Measurements from ENCODE around the gene PTPRN2. TPM values are rescaled to one million over a fixed set of nuclear protein-coding genes. Genes with fewer than 3 reads are reported as not detected.

PTPRN2 gene
- total RNA-seq, 1 donor from 2014 or later = 2.4 TPM

DNA sequence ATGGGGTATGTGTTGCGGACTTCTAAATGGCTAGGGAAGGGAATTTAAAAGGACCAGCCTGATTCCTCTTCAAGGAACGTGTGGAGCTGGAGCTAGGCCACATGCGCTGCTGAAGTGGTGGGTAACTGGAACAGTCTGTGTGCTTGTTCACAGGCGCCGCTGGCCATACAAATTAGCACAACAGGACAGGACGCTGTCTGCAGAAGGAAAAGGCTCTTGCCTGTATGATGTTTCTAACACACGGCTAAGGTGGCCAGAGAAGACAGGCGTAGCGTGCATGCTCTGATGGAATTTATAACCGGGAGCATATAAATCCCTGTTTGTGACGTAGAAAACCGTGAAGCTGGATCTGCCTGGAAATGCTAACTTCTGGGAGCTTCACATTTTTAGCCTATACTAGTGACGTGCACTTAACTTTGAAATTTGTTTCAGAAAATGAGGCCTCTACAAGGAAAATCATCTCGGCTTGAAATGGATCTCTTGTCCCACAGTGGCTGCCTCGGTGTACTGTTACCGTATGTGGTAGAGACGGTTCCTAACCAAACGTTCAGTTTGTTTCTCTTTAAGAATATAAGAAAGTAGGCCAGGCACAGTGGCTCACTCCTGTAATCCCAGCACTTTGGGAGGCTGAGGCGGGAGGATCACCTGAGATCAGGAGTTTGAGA, 569.4 kb downstream of the PTPRN2 start:
- no peaks in the 10 kb centered on the region for H3K36me3 ChIP-seq (ENCODE audit: control insufficient read depth, insufficient read depth, low read length)
- H3K4me3 ChIP-seq (ENCODE audit: low read depth, low read length) = no peak overlapping the region
- DNase-seq (ENCODE audit: low read depth) = no peak
- TF ChIP-seq, protein P1, sequence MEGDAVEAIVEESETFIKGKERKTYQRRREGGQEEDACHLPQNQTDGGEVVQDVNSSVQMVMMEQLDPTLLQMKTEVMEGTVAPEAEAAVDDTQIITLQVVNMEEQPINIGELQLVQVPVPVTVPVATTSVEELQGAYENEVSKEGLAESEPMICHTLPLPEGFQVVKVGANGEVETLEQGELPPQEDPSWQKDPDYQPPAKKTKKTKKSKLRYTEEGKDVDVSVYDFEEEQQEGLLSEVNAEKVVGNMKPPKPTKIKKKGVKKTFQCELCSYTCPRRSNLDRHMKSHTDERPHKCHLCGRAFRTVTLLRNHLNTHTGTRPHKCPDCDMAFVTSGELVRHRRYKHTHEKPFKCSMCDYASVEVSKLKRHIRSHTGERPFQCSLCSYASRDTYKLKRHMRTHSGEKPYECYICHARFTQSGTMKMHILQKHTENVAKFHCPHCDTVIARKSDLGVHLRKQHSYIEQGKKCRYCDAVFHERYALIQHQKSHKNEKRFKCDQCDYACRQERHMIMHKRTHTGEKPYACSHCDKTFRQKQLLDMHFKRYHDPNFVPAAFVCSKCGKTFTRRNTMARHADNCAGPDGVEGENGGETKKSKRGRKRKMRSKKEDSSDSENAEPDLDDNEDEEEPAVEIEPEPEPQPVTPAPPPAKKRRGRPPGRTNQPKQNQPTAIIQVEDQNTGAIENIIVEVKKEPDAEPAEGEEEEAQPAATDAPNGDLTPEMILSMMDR (IDR thresholded peaks at IDR 0.05; ENCODE audit: insufficient read depth, low read length, poor library complexity, severe bottlenecking) = no peak
- H3K27me3 ChIP-seq (ENCODE audit: control insufficient read depth, insufficient read depth, low read length) = no peaks in the 10 kb centered on the region

DNA sequence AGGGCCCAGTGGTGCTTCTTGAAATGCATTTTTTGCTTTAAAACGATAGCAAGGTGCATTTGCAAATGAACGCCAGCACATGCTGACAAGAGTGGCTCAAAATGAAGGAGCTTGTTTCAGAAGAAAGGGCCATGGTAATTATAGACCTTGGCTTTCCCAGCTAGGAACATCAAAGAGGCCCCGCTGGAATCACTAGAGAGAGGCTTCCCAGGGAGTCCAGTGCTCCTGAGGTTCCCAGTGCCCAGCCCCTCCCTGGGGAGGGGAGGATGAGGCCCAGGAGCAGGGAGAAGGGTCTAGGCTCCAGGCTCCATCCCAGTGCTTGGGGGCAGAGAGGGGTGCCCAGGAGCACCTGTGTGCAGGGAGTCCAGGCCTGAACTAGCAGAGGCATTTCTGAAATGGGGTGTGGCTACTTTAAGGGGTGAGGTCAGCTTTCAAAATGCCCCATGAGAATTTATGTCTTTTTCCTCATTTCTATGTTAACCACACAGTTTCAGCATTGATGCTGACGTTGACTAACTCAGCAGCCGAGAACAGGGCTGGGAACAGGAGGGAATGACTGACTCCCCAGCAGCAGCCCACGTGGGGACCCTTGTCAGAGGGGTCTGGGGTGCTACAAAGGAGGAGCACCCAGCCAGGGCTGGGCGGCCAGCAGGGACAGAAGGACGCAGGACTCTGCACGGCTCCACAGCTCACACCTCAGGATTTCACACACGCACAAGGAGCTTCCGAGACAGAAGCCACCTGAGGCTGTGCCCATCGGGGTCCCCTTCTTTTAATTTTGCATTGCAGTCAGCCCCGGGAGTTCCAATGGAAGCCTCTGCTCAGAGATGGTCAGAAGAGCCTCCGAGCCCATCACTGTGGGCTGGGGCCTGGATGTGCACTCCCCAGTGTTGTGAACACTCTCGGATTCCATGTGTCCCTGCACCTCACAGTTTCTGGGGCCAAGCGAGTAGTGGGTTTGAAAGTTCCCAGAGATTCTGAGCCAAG, 570.2 kb downstream of the PTPRN2 start:
- H3K36me3 ChIP-seq (ENCODE audit: control insufficient read depth, insufficient read depth, low read length) = no peaks in the 10 kb centered on the region
- TF ChIP-seq, protein P1 (IDR thresholded peaks at IDR 0.05; ENCODE audit: insufficient read depth, low read length, poor library complexity, severe bottlenecking) = no peak
- no peaks in the 10 kb centered on the region for H3K27me3 ChIP-seq (ENCODE audit: control insufficient read depth, insufficient read depth, low read length)
- DNase-seq (ENCODE audit: low read depth) = no peak
- no peak overlapping the region for H3K4me3 ChIP-seq (ENCODE audit: low read depth, low read length)

DNA sequence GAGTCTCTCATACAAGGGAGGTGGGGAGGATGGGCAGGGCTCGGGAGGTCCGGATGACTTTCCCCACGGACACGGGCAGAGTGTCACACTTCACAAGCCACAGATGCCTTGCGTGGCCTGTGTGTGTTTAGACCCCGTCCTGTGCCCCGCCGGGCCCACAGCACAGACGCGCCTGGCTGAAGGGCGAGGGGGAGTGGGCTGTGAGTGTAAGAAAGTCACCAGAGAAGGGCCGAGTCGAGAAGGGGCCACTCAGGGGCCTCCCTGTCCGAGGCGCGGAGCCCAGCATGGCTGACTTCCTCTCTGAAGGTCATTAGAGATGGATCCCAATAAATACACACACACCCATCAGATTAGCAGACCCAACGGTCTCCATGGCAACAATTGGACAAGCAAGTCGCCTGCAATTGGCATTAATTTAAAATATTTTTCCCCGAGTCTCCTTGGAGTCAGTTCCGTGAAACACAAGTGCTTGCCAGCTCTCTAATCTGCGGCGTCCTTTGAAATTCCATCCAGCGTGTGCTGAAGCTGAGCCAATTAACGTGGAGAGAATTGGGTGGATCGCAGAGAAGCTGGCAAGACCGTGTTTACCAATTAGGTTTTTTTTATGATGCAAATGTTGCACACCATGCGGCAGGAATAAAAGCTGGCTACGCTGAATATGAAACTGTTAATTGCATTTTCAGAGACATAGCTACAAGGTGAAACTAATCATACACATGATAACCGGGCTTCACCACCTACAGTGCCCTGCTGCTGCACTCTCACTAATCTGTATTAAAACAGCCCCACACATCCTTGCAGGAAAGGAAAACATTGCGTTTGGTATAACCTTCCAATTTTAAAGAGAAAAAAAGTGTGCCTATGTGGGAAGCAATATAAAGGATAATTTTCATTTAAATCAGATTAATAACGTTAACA, 571.2 kb downstream of the PTPRN2 start:
- Histone ChIP-seq H3K4me3 (ENCODE audit: low read depth, low read length) (no peak overlapping the region), H3K27me3 (ENCODE audit: control insufficient read depth, insufficient read depth, low read length) (no peaks in the 10 kb centered on the region), H3K36me3 (ENCODE audit: control insufficient read depth, insufficient read depth, low read length) (no peaks in the 10 kb centered on the region)
- no peak for DNase-seq (ENCODE audit: low read depth)
- TF ChIP-seq, protein P1 (IDR thresholded peaks at IDR 0.05; ENCODE audit: insufficient read depth, low read length, poor library complexity, severe bottlenecking) = no peak

DNA sequence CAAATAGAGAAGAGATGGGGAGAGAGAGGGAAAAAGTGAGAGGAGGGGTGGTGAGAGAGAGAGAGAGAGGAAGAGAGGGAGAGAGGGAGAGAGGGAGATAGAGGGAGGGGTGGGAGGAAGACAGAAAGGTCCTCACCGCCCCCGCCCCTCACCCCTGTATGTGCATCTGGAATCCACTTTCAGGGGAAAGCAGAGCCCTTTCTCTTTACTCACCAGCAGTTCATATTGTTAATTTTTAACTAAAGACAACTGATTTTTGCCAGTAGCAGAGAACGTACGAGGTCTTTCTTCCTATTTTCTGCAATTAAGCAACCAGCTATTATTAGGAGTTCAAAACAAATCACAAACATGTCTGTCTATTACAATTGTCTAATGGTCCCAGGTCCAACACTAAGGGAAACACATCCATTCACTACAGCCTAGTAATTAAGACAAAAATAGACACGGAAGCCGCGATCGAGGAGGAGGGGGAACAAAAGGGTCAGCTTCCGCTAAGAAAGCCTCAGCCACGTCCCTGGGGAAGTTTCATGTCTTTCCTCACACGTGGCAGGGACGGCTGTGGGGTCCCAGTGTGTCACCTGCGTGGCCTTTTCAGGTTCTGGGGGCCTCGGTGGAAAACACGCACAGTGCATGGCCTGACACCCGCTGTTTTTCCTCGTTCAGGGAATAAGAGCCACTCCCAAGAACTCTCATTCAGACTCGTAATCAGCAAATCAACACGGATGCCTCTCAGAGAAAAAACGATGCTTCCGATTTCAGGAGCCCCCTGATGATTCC, 572.0 kb downstream of the PTPRN2 start:
- TF ChIP-seq, protein P1 (IDR thresholded peaks at IDR 0.05; ENCODE audit: insufficient read depth, low read length, poor library complexity, severe bottlenecking) = no peak
- Histone ChIP-seq H3K27me3 (ENCODE audit: control insufficient read depth, insufficient read depth, low read length) (no peaks in the 10 kb centered on the region), H3K4me3 (ENCODE audit: low read depth, low read length) (no peak overlapping the region), H3K36me3 (ENCODE audit: control insufficient read depth, insufficient read depth, low read length) (no peaks in the 10 kb centered on the region)
- DNase-seq (ENCODE audit: low read depth) = no peak

DNA sequence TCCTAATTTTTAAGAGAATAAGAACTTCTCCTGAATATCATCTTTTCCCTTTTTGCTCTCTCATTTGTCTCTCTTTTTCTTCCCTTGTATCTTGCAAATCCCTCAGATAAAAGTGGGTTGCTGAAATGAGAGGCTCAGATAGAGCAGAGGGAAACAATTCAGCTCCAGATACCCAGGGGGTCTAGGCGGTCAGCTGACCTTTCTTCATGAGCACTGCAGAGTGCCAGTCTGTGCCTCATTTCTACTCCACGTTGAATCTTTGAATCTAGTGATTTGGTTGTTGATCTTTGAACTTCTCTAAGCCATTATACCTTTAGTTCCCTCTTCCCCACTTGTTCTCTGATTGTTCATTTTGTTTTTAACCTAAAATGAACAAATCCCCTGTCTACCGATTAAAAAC, 572.6 kb downstream of the PTPRN2 start:
- DNase-seq (ENCODE audit: low read depth) = no peak
- Histone ChIP-seq H3K27me3 (ENCODE audit: control insufficient read depth, insufficient read depth, low read length) (no peaks in the 10 kb centered on the region), H3K36me3 (ENCODE audit: control insufficient read depth, insufficient read depth, low read length) (no peaks in the 10 kb centered on the region), H3K4me3 (ENCODE audit: low read depth, low read length) (no peak overlapping the region)
- TF ChIP-seq, protein P1 (IDR thresholded peaks at IDR 0.05; ENCODE audit: insufficient read depth, low read length, poor library complexity, severe bottlenecking) = no peak

Data from kidney epithelial cell (primary cell).